ENCODE data around the gene RPS18. TPM values are rescaled to one million over a fixed set of nuclear protein-coding genes. Genes with fewer than 3 reads are reported as not detected.

RPS18 gene
- total RNA-seq, 1 donor from 2014 or later = 3,127 TPM

GRCh38 chr6:33314515-33314942 is 42.7 kb downstream of the RPS18 start:
- peak; percentile 76 to 92 for DNase-seq (ENCODE audit: low read depth in 2 of 2)

GRCh38 chr6:33314943-33315792 is 43.3 kb downstream of the RPS18 start:
- peak in 1 of 2 donors; percentile 30 for DNase-seq (ENCODE audit: low read depth in 2 of 2)

- DNase-seq (ENCODE audit: low read depth in 2 of 2) = no peak
Measured at GRCh38 chr6:33315793-33316602, 44.1 kb downstream of the RPS18 start.

GRCh38 chr6:33316603-33317418 is 44.9 kb downstream of the RPS18 start:
- no peak for DNase-seq (ENCODE audit: low read depth in 2 of 2)

- no peak for DNase-seq (ENCODE audit: low read depth in 2 of 2)
Measured at GRCh38 chr6:33317419-33317668, 45.5 kb downstream of the RPS18 start.

- DNase-seq (ENCODE audit: low read depth in 2 of 2) = peak; percentile 94 to 100
Measured at GRCh38 chr6:33317669-33318425, 46.0 kb downstream of the RPS18 start, which contains the start of gene ZBTB22. Gene ZBTB22, minus strand, starts transcription at chr6:33317744. Its CDS starts 828 bp downstream, at chr6:33316916.

GRCh38 chr6:33318426-33319073 is 46.7 kb downstream of the RPS18 start:
- DNase-seq (ENCODE audit: low read depth in 2 of 2) = no peak

GRCh38 chr6:33319939-33320314 is 48.1 kb downstream of the RPS18 start:
- DNase-seq (ENCODE audit: low read depth in 2 of 2) = no peak

GRCh38 chr6:33320315-33321181 is 48.7 kb downstream of the RPS18 start:
- peak in 1 of 2 donors; percentile 58 for DNase-seq (ENCODE audit: low read depth in 2 of 2)

- DNase-seq (ENCODE audit: low read depth in 2 of 2) = no peak
Measured at GRCh38 chr6:33321227-33321626, 49.4 kb downstream of the RPS18 start.

GRCh38 chr6:33323623-33323948 is 51.7 kb downstream of the RPS18 start:
- no peak for DNase-seq (ENCODE audit: low read depth in 2 of 2)

GRCh38 chr6:33324125-33324524 is 52.2 kb downstream of the RPS18 start:
- no peak for DNase-seq (ENCODE audit: low read depth in 2 of 2)

Other genes with a start within 250 kb of the RPS18 start
- 3.2 and 6.3 TPM in 2 replicates for gene HLA-DPA1, start 198.4 kb upstream of the RPS18 start, total RNA-seq
- 10.9 and 13.4 TPM in 2 replicates for gene HLA-DPB1, start 196.1 kb upstream of the RPS18 start, total RNA-seq
- under 0.01 and 0.38 TPM in 2 replicates for gene COL11A2, start 79.6 kb upstream of the RPS18 start, total RNA-seq
- gene RXRB, start 71.4 kb upstream of the RPS18 start, total RNA-seq = 18.7 and 26.0 TPM in 2 replicates
- 83.1 and 112 TPM in 2 replicates for gene SLC39A7, start 71.2 kb upstream of the RPS18 start, total RNA-seq
- gene HSD17B8, start 67.4 kb upstream of the RPS18 start, total RNA-seq = 7.7 and 11.5 TPM in 2 replicates
- 17.1 and 26.6 TPM in 2 replicates for gene RING1, start 63.6 kb upstream of the RPS18 start, total RNA-seq
- gene VPS52, start 199 bp upstream of the RPS18 start, total RNA-seq = 25.0 and 26.6 TPM in 2 replicates
- gene B3GALT4, start 5.0 kb downstream of the RPS18 start, total RNA-seq = 2.9 and 3.0 TPM in 2 replicates
- 57.0 and 66.6 TPM in 2 replicates for gene WDR46, start 17.2 kb downstream of the RPS18 start, total RNA-seq
- gene PFDN6, start 17.5 kb downstream of the RPS18 start, total RNA-seq = 21.0 and 31.5 TPM in 2 replicates
- 33.2 and 65.0 TPM in 2 replicates for gene RGL2, start 26.9 kb downstream of the RPS18 start, total RNA-seq
- gene TAPBP, start 42.0 kb downstream of the RPS18 start, total RNA-seq = 47.5 and 102 TPM in 2 replicates
- 10.9 and 17.2 TPM in 2 replicates for gene ZBTB22, start 45.7 kb downstream of the RPS18 start, total RNA-seq
- gene DAXX, start 50.9 kb downstream of the RPS18 start, total RNA-seq = 30.1 and 42.2 TPM in 2 replicates
- gene KIFC1, start 119.7 kb downstream of the RPS18 start, total RNA-seq = 9.9 and 16.7 TPM in 2 replicates
- 6.5 and 13.4 TPM in 2 replicates for gene PHF1, start 138.9 kb downstream of the RPS18 start, total RNA-seq
- gene CUTA, start 146.0 kb downstream of the RPS18 start, total RNA-seq = 43.8 and 72.3 TPM in 2 replicates
- 1.4 and 2.8 TPM in 2 replicates for gene SYNGAP1, start 148.0 kb downstream of the RPS18 start, total RNA-seq
- 3.9 and 6.7 TPM in 2 replicates for gene ZBTB9, start 182.5 kb downstream of the RPS18 start, total RNA-seq

All from dermis microvascular lymphatic vessel endothelial cell (primary cell).